Mesangial cell (primary cell): ENCODE measurements around the gene ZFYVE27. TPM values are rescaled to one million over a fixed set of nuclear protein-coding genes. Genes with fewer than 3 reads are reported as not detected.

Source experiments
- total RNA-seq: library from RNA; depleted of rRNA; stranded (reverse); fragments of >200 nt; gene quantifications from 2 replicates; pipeline ENCODE4 v1.2.3, GENCODE V29; 2015

Gene ZFYVE27, protein sequence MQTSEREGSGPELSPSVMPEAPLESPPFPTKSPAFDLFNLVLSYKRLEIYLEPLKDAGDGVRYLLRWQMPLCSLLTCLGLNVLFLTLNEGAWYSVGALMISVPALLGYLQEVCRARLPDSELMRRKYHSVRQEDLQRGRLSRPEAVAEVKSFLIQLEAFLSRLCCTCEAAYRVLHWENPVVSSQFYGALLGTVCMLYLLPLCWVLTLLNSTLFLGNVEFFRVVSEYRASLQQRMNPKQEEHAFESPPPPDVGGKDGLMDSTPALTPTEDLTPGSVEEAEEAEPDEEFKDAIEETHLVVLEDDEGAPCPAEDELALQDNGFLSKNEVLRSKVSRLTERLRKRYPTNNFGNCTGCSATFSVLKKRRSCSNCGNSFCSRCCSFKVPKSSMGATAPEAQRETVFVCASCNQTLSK
- 13.7 and 21.9 TPM in 2 replicates for total RNA-seq

DNA sequence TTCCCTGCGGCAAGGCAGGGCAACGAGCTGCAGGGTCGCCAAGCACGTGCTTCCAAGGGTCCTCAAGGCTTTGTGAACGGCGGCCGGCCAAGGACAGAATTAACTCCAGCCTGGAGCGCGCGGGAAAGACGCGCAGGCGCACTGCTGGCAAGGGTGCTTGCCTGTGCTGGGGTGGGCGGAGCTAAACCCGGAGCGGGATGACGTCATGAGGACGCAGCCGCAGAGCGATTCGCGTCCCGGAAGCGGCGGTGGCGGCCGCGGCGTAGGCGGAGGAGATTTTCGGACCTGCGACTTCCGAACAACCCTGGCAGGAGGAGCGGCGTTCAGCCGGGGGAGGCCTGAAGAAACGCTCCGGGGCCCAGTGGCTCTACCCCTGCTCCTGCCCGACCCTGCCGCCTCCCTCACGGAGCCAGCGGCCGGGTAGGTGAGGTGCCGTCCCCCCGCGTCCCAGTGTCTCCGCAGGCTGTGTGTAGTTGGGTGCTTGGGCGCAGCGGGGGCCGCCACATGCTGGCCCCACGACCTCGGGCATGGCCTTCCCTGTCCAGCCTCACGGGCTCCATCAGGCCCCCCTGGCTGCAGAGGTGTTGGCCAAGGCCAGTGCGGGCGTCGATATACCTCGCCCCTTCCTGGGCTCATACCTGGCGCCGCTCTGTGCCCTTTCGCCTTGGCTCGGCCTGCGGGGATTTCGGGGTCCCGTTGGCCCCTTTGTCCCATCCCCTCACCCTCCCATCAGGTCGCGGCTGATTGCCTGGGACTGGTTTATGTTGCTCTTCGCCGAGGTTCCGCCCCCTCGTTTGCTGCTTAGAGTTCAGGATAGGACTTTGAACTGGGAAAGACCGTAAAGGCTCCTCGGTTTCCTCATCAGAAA is at the start of gene ZFYVE27:
TSS of gene ZFYVE27 (plus strand) at position 227 of the 868 bp plus-strand sequence. CDS start 1,350 bp downstream, outside the sequence.

DNA sequence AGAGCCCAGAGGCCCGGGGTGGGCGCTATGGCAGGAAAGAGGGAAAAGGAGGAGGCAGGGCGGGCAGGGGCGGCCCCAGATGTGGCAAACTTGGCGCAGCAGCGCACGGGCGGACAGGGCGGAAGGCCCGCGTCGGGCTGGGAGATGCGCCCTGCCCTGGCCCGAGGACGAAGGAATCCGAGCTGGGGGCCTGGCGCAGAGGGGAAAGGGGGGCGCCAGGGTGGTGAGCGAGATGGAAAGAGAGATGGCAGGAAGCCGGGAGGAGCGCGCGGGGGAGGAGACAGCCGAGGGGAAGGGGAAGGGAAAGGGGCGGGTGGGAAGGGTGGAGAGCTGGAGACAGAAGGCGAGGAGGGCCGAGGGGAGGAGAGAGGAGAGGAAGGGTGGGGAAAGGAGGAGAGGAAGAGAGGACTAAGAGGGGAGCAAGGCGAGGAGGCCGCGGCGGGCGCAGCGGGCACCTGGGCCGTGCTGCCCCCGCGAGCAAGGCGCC is 23.5 kb upstream of the ZFYVE27 start, which contains the start of gene MARVELD1:
TSS of gene MARVELD1 (plus strand) at position 392 of the 487 bp plus-strand sequence. CDS start 147 bp downstream, outside the sequence.

DNA sequence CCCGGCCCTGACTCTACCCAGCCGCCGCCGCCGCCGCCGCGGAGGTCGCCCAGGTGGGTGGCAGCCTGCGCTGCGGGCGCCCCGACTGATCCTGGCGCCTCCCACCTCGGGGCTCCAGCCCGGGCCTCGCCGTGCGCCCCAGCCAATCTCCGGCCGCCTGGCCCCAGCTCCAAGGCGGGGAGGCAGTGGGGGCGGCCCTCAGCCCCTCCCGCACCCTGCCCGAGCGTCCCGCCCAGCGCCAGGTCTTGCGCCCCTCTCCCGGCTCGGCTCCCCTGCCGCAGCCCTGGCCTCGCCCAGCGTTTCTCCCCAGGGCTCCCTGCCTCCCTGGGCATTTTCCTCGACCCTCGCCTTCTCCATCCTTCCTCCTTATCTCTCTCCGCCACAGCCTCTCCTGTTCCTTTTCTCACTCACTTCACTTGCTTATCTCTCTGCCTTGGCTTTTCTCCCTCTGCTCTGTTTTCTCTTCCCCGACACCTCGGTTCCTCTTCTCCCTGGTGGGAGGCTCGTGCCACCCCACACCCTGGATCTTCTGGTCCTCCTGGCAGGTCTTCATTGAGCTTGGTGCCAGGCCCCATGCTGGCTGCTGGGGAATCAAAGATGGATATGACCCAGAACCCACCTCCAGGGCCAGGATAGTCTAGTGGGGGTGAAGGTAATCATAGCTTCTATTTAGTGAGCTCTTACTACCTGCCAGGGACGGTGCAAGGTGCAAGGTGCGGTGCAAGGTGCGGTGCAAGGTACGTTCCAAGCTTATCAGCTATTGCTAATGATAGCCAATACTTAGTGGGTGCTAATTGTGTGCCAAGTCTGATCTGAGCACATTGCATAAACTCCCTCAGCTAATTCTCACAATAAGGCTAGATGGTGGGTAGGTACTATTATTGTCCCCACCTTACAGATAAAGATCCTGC is 35.2 kb downstream of the ZFYVE27 start, which contains the start of gene SFRP5:
TSS of gene SFRP5 (minus strand) at position 87 of the 911 bp plus-strand sequence. CDS start 166 bp downstream, outside the sequence.

Other genes with a start within 250 kb of the ZFYVE27 start
- 96.1 and 128 TPM in 2 replicates for gene MMS19, start 238.7 kb upstream of the ZFYVE27 start, total RNA-seq
- 45.5 and 55.0 TPM in 2 replicates for gene UBTD1, start 238.2 kb upstream of the ZFYVE27 start, total RNA-seq
- gene ANKRD2, start 164.3 kb upstream of the ZFYVE27 start, total RNA-seq = 0.81 and 3.0 TPM in 2 replicates
- 3.1 and 18.4 TPM in 2 replicates for gene HOGA1, start 152.7 kb upstream of the ZFYVE27 start, total RNA-seq
- gene C10orf62, start 147.4 kb upstream of the ZFYVE27 start, total RNA-seq = 0.13 TPM in 1 of 2 replicates, not detected in the other
- gene MORN4, start 103.6 kb upstream of the ZFYVE27 start, total RNA-seq = 7.5 and 9.5 TPM in 2 replicates
- 20.2 and 23.8 TPM in 2 replicates for gene PI4K2A, start 96.5 kb upstream of the ZFYVE27 start, total RNA-seq
- gene AVPI1, start 49.9 kb upstream of the ZFYVE27 start, total RNA-seq = 9.3 and 12.3 TPM in 2 replicates
- gene MARVELD1, start 23.4 kb upstream of the ZFYVE27 start, total RNA-seq = 37.5 and 61.7 TPM in 2 replicates
- 0.16 and 3.0 TPM in 2 replicates for gene SFRP5, start 34.9 kb downstream of the ZFYVE27 start, total RNA-seq
- under 0.01 TPM in 2 replicates for gene GOLGA7B, start 112.7 kb downstream of the ZFYVE27 start, total RNA-seq